MCF 10A (cell line): ENCODE data around the gene THSD1. TPM values are rescaled to one million over a fixed set of nuclear protein-coding genes. Genes with fewer than 3 reads are reported as not detected.

ENCODE experiments used
- BruUV-seq: library from RNA; stranded (reverse); fragments of 400-500 nt; replicated peaks from 2 replicates; lab custom pipeline; 2021; lab: Mats Ljungman, UMichigan
- CTCF ChIA-PET: fragments of 300-600 bp; sonication (Branson Sonifier 250); formaldehyde crosslinking; extraction: SDS; loops from one replicate; lab custom pipeline; 2021; ENCODE audit warnings: antibody characterized with exemption, inconsistent platforms; lab: Yijun Ruan, JAX
- POLR2A ChIA-PET: fragments of 300-600, 350-650 bp; sonication (Branson Sonifier 250); formaldehyde crosslinking; extraction: SDS; loops from one replicate; lab custom pipeline; 2020; ENCODE audit warnings: antibody characterized with exemption, inconsistent platforms; lab: Yijun Ruan, JAX
- DNase-seq: peaks from one replicate; pipeline ENCODE4 v3.0.0-alpha.2; 2018; ENCODE audit not compliant: unreplicated experiment
- H3K27ac Mint-ChIP-seq: one replicate; pipeline ENCODE4 v1.8.0; 2022; ENCODE audit warnings: mild to moderate bottlenecking, low read depth, mixed read lengths; ENCODE audit not compliant: unreplicated experiment
- H3K27me3 Mint-ChIP-seq: one replicate; pipeline ENCODE4 v1.8.0; 2022; ENCODE audit warnings: mixed read lengths; ENCODE audit not compliant: insufficient read depth, unreplicated experiment
- H3K36me3 Mint-ChIP-seq: one replicate; pipeline ENCODE4 v1.8.0; 2022; ENCODE audit warnings: mild to moderate bottlenecking, moderate library complexity, mixed read lengths; ENCODE audit not compliant: insufficient read depth, unreplicated experiment
- H3K4me1 Mint-ChIP-seq: one replicate; pipeline ENCODE4 v1.8.0; 2022; ENCODE audit warnings: mixed read lengths; ENCODE audit not compliant: insufficient read depth, unreplicated experiment
- H3K4me3 Mint-ChIP-seq: one replicate; pipeline ENCODE4 v1.8.0; 2022; ENCODE audit warnings: mild to moderate bottlenecking, moderate library complexity, mixed read lengths; ENCODE audit not compliant: unreplicated experiment
- H3K9me3 Mint-ChIP-seq: one replicate; pipeline ENCODE4 v1.8.0; 2022; ENCODE audit warnings: mixed read lengths; ENCODE audit not compliant: unreplicated experiment
- intact Hi-C: fragments of 100-400 bp; cut with micrococcal nuclease; formaldehyde crosslinking; loops from 2 replicates; pipeline ENCODE4 v1.14.1; 2022
- total RNA-seq: library from RNA; stranded (reverse); gene quantifications from 2 replicates; pipeline ENCODE4 v1.2.3, GENCODE V29; 2022
- TF ChIP-seq, protein P1 (sequence below): fragments of 200-600 bp; IDR thresholded peaks from one replicate; pipeline ENCODE4 v1.8.0; 2022; ENCODE audit warnings: antibody characterized with exemption, mild to moderate bottlenecking; ENCODE audit not compliant: unreplicated experiment

The THSD1 gene
- total RNA-seq, 1 experiment from 2014 or later, result 16.7 TPM

DNA sequence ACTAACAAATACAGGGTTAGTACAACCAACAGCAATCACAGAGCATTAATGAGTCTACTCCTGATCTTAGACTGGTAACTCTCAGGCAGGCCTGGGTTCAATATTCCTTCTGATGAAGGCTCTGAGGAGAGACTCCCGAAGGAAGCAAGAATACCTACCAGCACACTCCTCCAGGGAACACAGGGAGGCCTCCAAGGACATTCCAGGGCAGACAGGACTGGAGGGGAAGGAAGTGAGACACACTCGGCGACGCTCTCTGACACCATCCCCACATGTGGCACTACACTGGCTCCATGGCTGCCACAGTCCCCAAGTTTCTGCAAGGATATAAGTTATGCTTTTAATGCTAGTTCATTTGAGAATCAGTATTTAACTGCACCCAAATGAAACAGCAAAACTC is 20.1 kb downstream of the THSD1 start:
- TF ChIP-seq, protein P1, sequence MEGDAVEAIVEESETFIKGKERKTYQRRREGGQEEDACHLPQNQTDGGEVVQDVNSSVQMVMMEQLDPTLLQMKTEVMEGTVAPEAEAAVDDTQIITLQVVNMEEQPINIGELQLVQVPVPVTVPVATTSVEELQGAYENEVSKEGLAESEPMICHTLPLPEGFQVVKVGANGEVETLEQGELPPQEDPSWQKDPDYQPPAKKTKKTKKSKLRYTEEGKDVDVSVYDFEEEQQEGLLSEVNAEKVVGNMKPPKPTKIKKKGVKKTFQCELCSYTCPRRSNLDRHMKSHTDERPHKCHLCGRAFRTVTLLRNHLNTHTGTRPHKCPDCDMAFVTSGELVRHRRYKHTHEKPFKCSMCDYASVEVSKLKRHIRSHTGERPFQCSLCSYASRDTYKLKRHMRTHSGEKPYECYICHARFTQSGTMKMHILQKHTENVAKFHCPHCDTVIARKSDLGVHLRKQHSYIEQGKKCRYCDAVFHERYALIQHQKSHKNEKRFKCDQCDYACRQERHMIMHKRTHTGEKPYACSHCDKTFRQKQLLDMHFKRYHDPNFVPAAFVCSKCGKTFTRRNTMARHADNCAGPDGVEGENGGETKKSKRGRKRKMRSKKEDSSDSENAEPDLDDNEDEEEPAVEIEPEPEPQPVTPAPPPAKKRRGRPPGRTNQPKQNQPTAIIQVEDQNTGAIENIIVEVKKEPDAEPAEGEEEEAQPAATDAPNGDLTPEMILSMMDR, result no peak
- DNase-seq, result no peak
- H3K4me1 Mint-ChIP-seq, result no peaks in the 10 kb centered on the region
- no TSS peak for BruUV-seq
- CTCF ChIA-PET, result interaction anchor here (0.5 kb wide), 1 partner anchor 17 kb away, joined by 4 read pairs; no protein-coding TSS in a partner anchor
- H3K4me3 Mint-ChIP-seq, result no peak overlapping the region
- peaks cover 7% of the 10 kb centered on the region for H3K9me3 Mint-ChIP-seq
- POLR2A ChIA-PET, result interaction anchor here (0.9 kb wide), 1 partner anchor 25 kb away, joined by 5 read pairs; no protein-coding TSS in a partner anchor
- H3K36me3 Mint-ChIP-seq, result peaks cover 6% of the 10 kb centered on the region
- no peak overlapping the region for H3K27ac Mint-ChIP-seq
- no peaks in the 10 kb centered on the region for H3K27me3 Mint-ChIP-seq
- intact Hi-C loops, result no loop called here

DNA sequence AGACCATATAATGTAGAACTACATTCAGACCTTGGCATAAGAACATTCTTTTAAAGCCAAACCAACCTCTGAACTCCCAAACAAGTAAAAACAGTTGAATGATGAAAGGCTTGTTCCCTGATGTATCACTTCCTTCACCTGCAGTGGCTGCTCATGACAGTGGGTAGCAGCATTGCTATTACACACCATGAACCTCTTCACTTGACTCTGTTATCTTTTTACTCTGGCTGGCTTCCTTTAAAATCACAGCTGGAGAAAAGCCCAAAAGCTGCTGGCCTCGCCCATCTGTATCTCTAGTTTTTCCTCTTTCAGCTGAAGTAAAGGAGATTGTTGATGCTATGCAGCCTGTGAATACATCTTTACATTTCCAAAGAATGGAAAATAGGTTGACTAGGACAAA is 22.6 kb downstream of the THSD1 start:
- Mint-ChIP-seq H3K27ac (no peak overlapping the region), H3K36me3 (peaks cover 6% of the 10 kb centered on the region), H3K27me3 (no peaks in the 10 kb centered on the region), H3K4me1 (no peaks in the 10 kb centered on the region), H3K4me3 (no peak overlapping the region), H3K9me3 (peaks cover 7% of the 10 kb centered on the region)
- intact Hi-C loops, result no loop called here
- POLR2A ChIA-PET, result no interaction called here
- no peak for DNase-seq
- TF ChIP-seq, protein P1, result no peak
- CTCF ChIA-PET, result no interaction called here
- BruUV-seq, result no TSS peak

GRCh38 chr13:52378312-52378711 is 27.7 kb downstream of the THSD1 start:
- no peaks in the 10 kb centered on the region for H3K9me3 Mint-ChIP-seq
- H3K36me3 Mint-ChIP-seq, result peaks cover 13% of the 10 kb centered on the region
- H3K4me1 Mint-ChIP-seq, result peaks cover 2% of the 10 kb centered on the region
- POLR2A ChIA-PET, result interaction anchor here (0.6 kb wide), 1 partner anchor 274 kb away, joined by 3 read pairs; the partner anchor contains the start of gene SUGT1
- H3K27ac Mint-ChIP-seq, result no peak overlapping the region
- no peaks in the 10 kb centered on the region for H3K27me3 Mint-ChIP-seq
- no peak overlapping the region for H3K4me3 Mint-ChIP-seq
- CTCF ChIA-PET, result no interaction called here
- intact Hi-C loops, result no loop called here
- TF ChIP-seq, protein P1, result no peak
- BruUV-seq, result no TSS peak
- DNase-seq, result no peak

GRCh38 chr13:52377898-52378297 is 28.1 kb downstream of the THSD1 start:
- no TSS peak for BruUV-seq
- intact Hi-C loops, result no loop called here
- Mint-ChIP-seq H3K36me3 (peaks cover 11% of the 10 kb centered on the region), H3K27ac (no peak overlapping the region), H3K4me3 (no peak overlapping the region), H3K4me1 (peaks cover 6% of the 10 kb centered on the region), H3K27me3 (no peaks in the 10 kb centered on the region), H3K9me3 (no peaks in the 10 kb centered on the region)
- TF ChIP-seq, protein P1, result no peak
- no peak for DNase-seq
- ChIA-PET CTCF (no interaction called here), POLR2A (interaction anchor here (1.3 kb wide), 1 partner anchor 24 kb away, joined by 3 read pairs; no protein-coding TSS in a partner anchor)
